HG03565 (cell line): ENCODE data around the gene AGBL4.

ENCODE experiments used
- ATAC-seq: cut with Tn5 transposase; IDR thresholded peaks from one replicate; pipeline ENCODE4 v1.9.1; 2021; ENCODE audit warnings: mild to moderate bottlenecking, moderate library complexity; ENCODE audit not compliant: unreplicated experiment

The AGBL4 gene

GRCh38 chr1:49723662-49724061 lies 300.1 kb downstream of the AGBL4 start:
- no peak for ATAC-seq

GRCh38 chr1:49694251-49694827 lies 329.4 kb downstream of the AGBL4 start:
- no peak for ATAC-seq

GRCh38 chr1:49686107-49686506 lies 337.6 kb downstream of the AGBL4 start:
- no peak for ATAC-seq

GRCh38 chr1:49677706-49678105 lies 346.0 kb downstream of the AGBL4 start:
- ATAC-seq = no peak

- ATAC-seq = no peak
Measured at GRCh38 chr1:49651136-49651535, 372.6 kb downstream of the AGBL4 start.

- ATAC-seq = no peak
Measured at GRCh38 chr1:49630156-49630555, 393.6 kb downstream of the AGBL4 start.

GRCh38 chr1:49627781-49628180 lies 396.0 kb downstream of the AGBL4 start:
- no peak for ATAC-seq

GRCh38 chr1:49626472-49626871 lies 397.3 kb downstream of the AGBL4 start:
- ATAC-seq = no peak

GRCh38 chr1:49622877-49623276 lies 400.9 kb downstream of the AGBL4 start:
- no peak for ATAC-seq

- ATAC-seq = no peak
Measured at GRCh38 chr1:49606082-49606481, 417.7 kb downstream of the AGBL4 start.

GRCh38 chr1:49597436-49597835 lies 426.3 kb downstream of the AGBL4 start:
- no peak for ATAC-seq

GRCh38 chr1:49576327-49576901 lies 447.3 kb downstream of the AGBL4 start:
- no peak for ATAC-seq

GRCh38 chr1:49556676-49557234 lies 467.0 kb downstream of the AGBL4 start:
- ATAC-seq = no peak

- no peak for ATAC-seq
Measured at GRCh38 chr1:49552101-49552500, 471.7 kb downstream of the AGBL4 start.

- ATAC-seq = no peak
Measured at GRCh38 chr1:49544615-49545014, 479.1 kb downstream of the AGBL4 start.

- no peak for ATAC-seq
Measured at GRCh38 chr1:49541096-49541752, 482.5 kb downstream of the AGBL4 start.

GRCh38 chr1:49527606-49528305 lies 496.0 kb downstream of the AGBL4 start:
- ATAC-seq = no peak

- ATAC-seq = no peak
Measured at GRCh38 chr1:49526672-49527071, 497.1 kb downstream of the AGBL4 start.

- no peak for ATAC-seq
Measured at GRCh38 chr1:49523764-49524163, 500.0 kb downstream of the AGBL4 start.

- ATAC-seq = no peak
Measured at GRCh38 chr1:49466961-49467360, 556.8 kb downstream of the AGBL4 start.

GRCh38 chr1:49465486-49466185 lies 558.1 kb downstream of the AGBL4 start:
- no peak for ATAC-seq
